ENCODE measurements around the gene ATP13A4. TPM values are rescaled to one million over a fixed set of nuclear protein-coding genes. Genes with fewer than 3 reads are reported as not detected.

Gene ATP13A4, protein sequence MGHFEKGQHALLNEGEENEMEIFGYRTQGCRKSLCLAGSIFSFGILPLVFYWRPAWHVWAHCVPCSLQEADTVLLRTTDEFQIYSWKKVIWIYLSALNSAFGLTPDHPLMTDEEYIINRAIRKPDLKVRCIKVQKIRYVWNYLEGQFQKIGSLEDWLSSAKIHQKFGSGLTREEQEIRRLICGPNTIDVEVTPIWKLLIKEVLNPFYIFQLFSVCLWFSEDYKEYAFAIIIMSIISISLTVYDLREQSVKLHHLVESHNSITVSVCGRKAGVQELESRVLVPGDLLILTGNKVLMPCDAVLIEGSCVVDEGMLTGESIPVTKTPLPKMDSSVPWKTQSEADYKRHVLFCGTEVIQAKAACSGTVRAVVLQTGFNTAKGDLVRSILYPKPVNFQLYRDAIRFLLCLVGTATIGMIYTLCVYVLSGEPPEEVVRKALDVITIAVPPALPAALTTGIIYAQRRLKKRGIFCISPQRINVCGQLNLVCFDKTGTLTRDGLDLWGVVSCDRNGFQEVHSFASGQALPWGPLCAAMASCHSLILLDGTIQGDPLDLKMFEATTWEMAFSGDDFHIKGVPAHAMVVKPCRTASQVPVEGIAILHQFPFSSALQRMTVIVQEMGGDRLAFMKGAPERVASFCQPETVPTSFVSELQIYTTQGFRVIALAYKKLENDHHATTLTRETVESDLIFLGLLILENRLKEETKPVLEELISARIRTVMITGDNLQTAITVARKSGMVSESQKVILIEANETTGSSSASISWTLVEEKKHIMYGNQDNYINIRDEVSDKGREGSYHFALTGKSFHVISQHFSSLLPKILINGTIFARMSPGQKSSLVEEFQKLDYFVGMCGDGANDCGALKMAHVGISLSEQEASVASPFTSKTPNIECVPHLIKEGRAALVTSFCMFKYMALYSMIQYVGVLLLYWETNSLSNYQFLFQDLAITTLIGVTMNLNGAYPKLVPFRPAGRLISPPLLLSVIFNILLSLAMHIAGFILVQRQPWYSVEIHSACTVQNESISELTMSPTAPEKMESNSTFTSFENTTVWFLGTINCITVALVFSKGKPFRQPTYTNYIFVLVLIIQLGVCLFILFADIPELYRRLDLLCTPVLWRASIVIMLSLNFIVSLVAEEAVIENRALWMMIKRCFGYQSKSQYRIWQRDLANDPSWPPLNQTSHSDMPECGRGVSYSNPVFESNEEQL
- 2.1 TPM for total RNA-seq

DNA sequence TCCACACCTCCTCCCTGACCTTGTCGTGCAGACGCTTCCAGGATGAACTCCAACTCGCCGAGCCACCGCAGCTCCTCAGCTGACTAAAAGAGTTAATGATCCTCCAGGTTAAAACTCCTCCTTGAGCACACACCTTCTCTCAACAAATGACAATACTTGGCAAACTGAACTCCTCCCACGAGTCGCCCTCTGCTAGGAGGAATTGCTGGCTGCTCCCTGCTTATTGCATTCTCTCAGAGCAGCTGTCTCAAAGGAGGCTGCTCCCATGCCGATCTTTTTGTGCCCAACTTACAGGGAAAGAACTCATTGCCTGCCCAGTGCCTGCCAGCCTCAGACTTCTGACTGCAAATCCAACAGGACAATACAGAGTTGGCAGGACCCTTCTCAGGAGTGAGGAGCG lies at the start of gene ATP13A4:
Gene ATP13A4 (minus strand): TSS at position 85 of the 400 bp plus-strand sequence. CDS start 96 bp downstream, outside the sequence.
- DNase-seq (ENCODE audit: low spot score) = no peak

DNA sequence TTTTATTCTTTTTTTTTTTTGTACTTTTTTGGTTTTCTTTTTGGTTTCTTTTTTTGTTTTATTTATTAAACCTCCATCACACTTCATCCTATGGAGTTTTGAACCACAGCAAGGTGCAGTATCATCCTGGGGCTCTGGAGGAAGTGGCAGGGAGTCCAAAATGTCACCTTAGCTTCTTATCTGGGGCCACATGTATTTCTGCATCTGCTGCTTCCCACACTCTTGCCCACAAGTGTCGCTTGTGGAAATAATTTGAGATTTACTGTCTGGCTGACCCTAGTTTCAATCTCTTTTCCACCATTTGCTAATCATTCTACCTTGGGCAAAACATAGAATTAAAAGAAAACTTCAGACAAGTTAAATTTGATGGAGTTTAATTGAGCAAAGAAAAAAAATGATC lies 44.7 kb upstream of the ATP13A4 start:
- no peak for DNase-seq (ENCODE audit: low spot score)

- DNase-seq (ENCODE audit: low spot score) = no peak
Measured at GRCh38 chr3:193598202-193598601, 43.5 kb upstream of the ATP13A4 start.

- no peak for DNase-seq (ENCODE audit: low spot score)
Measured at GRCh38 chr3:193595939-193596487, 41.3 kb upstream of the ATP13A4 start.

DNA sequence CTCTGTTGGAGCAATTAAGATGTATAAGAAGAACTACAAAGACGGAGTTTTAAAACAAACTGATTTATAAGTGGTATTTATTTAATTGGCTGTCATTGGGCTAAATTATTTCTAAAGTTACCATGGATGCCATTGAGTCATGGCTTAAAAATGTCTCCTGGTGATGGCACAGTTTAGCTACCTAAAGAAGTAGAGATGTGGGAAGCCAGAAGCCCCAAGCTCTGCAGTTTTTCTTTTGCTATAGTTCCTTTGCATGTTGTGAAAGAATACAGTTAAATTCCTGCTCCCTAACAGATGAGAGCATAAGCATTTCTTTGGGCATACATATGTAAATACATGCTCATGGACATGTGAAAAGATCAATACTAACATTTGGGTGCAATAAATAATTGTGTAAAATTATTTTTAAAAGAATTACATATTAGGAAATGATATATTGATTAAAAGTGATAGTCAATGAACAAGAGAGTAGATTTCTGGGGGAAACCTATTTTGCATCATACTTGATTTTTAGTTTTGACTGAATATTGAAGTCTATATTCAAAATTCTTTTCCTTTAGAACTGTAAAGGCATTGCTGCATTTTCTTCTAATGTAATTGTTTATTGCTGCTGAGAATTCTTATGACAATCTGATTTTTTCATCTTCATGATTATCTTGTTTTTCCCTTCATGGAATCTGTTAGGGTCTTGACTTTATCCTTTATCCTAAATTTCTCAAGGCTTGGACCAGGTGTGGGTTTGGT lies 40.4 kb upstream of the ATP13A4 start:
- no peak for DNase-seq (ENCODE audit: low spot score)

- no peak for DNase-seq (ENCODE audit: low spot score)
Measured at GRCh38 chr3:193593668-193594030, 39.0 kb upstream of the ATP13A4 start.

DNA sequence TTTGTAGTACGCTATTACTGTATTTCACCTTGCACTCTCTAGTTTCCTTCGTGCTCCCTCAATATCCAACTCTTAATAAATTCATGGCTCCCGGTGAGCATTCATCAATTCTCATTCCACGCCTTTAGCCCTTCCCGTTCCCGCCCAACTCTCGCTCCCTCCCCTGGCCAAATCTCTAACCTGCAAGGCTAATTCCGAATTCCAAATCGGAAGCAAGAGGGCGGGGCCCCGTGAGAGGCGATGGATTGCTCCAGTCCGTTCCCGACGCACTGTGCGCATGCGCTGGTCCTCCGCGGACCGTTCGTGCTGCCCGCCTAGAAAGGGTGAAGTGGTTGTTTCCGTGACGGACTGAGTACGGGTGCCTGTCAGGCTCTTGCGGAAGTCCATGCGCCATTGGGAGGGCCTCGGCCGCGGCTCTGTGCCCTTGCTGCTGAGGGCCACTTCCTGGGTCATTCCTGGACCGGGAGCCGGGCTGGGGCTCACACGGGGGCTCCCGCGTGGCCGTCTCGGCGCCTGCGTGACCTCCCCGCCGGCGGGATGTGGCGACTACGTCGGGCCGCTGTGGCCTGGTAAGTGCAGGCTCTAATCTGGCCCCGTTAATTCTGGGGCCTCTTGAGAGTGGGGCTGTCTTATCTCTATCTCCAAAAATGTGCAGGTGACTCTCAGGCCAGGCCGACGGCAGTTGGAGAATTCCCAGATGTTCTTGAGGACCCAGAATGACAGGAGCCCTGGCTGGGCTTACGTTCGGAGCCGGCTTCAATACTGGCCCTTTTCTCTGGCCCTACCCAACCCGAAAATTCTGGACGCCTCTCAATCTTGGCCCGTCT lies 38.4 kb upstream of the ATP13A4 start, which contains the start of gene OPA1:
Gene OPA1 (plus strand): TSS at position 368 of the 827 bp plus-strand sequence. CDS start 170 bp downstream, at position 538.
- DNase-seq (ENCODE audit: low spot score) = peak; percentile 98

DNA sequence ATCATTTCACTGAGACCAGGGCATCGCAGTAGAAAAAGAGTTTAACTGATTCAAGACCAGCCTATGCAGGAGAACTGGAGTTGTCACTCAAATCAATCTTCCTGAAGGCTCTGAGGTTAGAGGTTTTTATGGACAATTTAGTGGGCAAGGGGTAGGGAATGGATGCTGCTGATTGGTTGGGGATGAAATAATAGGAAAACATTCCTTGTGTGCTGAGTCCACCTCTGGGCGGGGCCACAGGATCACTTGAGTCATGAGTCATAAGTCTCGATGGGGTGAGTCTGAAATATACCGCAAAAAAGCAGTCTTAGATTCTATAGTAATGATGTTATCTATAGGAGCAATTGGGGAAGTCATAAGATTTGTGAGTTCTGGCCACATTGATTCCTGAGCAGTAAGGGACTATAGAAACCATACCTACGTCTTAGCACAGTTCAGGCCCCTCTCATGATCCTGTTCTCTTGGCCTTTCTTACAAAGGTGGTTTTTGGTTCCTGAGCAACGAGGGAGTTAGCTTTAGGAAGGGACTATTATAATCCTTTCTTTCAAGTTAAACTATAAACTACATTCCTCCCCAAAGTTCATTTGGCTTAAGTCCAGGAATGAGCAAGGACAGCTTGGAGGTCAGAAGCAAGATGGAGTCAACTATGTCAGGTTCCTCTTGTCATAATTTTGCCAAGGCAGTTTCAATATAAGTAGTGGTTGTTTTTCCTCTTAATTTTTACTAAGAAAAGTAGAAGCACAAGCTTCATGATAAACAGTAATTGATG lies 35.6 kb upstream of the ATP13A4 start:
- DNase-seq (ENCODE audit: low spot score) = no peak

GRCh38 chr3:193589616-193590015 lies 34.9 kb upstream of the ATP13A4 start:
- no peak for DNase-seq (ENCODE audit: low spot score)

DNA sequence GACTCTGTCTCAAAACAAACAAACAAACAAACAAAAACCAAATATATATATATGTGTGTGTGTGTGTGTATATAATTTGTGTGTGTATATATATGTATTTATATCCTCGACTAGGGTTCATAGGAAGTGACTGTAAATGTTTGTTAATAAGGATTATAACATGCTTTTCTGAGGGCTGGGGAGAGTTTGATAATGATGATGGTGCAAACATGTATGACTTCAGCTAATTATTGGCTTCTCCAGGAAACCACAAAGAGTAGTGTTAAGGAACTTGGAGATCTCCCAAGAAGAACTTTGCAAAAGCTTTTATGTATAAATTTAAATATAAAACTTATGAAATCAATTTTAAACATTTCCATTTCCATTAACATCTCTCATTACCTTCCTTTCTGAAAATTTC lies 34.4 kb upstream of the ATP13A4 start:
- DNase-seq (ENCODE audit: low spot score) = no peak

DNA sequence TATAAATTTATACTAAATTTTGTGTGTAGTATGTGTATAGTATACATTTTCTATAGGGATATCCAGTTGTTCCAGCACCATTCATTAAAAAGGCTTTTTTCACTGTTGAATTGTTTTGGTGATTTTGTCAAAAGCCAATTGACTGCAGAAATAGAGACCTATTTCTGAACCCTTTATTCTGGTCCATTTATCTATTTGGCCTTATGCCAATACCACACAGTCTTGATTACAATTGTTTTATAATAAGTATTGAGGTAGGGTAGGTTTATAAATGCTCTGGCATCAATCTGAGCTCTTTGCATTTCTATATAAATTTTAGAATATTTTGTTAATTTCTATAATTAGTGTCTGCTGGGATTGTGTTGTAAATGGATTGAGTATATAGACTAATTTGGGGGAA lies 31.8 kb upstream of the ATP13A4 start:
- DNase-seq (ENCODE audit: low spot score) = no peak

- DNase-seq (ENCODE audit: low spot score) = no peak
Measured at GRCh38 chr3:193585530-193585929, 30.8 kb upstream of the ATP13A4 start.

- no peak for DNase-seq (ENCODE audit: low spot score)
Measured at GRCh38 chr3:193574488-193575070, 19.9 kb upstream of the ATP13A4 start.

DNA sequence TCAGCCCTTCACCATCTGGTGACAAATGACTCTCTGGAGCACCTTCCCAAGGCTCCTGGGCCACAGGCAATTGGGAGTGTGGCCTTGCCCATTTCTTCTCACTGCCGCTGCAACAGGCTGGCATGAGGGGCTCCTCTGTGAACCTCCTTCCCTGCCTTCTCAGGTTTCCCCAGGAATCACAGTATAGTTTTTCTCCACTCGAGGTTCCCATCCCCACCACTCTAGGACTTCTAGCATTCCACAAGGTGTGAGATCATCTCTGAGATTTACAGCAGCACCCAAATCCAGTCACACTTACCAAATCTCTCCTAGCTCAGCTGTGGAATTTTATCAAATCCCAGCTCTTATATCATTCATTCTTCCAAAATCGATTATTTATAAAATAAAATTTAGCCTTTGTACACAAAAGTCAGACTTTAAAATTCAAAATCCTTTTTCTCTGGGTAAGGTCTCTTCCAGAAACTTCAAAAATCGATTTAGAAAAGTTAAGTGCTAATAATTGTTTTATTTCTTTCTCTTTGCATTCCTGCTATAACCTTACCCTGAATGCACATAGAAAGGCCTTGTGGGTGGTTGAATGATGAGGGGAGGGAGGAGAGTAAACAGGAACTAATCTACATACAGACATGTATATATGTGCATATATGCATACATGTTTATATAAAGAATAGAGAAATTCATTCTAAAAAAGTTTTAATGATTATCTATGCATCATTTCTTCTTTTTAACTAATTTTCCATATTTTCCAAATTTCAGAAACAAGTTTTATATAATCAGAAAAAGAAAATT lies 18.9 kb upstream of the ATP13A4 start:
- DNase-seq (ENCODE audit: low spot score) = no peak

- DNase-seq (ENCODE audit: low spot score) = peak; percentile 61
Measured at GRCh38 chr3:193572426-193572908, 17.8 kb upstream of the ATP13A4 start.

DNA sequence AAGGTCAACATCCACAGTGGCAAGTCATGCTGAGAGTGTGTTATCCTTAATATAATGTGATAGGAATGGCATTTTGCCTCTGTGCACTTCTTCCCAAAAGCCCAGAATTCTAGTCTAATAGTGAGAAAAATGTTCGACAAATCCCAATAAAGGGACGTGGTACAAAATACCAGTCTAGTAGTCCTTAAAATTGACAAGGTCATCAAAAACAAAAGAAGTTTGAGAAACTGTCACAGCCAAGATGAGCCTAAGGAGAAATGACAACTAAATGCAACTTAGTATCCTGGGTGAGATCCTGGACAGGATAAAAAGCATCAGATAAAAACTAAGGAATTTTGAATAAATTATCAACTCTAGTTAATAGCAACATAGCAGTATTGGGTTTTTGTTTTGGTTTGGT lies 14.4 kb upstream of the ATP13A4 start:
- DNase-seq (ENCODE audit: low spot score) = no peak

DNA sequence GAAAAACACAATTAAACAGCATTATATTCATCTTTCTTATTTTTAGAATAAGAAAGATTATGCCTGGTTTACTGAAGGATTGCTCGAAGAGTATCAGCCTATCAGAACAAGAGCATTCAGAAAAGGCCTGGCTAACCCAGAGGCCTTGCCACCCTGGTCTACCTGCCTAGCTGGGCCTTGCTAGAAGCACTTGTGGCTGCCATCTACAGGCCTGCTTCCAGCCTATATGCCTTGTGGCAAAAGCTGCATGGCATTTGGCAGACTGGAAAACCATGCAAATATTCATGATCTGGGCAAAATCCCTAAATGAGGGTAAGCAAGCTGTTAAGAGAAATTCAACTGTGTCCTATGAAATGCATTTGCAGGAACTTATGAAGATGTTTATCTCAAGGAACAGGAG lies 9.3 kb upstream of the ATP13A4 start:
- DNase-seq (ENCODE audit: low spot score) = no peak

GRCh38 chr3:193563426-193563825 lies 8.7 kb upstream of the ATP13A4 start:
- no peak for DNase-seq (ENCODE audit: low spot score)
